ENCODE measurements around the gene ADAMTS17.

DNA sequence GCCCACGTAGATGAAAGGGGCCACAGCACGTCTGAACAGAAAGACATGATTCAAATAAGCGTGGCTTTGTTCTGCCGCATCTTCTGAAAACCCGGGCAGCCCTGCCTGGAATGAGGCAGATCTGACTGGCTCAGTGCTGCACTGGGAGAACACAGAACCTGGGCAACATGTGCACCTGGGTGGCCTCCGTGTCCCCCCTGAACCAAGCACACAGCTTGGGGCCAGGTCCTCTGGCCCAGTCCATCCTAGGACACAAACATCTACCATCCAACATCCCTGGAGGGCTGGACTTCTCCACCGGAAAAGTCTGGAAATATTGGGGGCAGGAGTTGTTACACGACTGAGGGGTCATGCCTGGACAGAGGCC lies 119.4 kb downstream of the ADAMTS17 start:
- TF ChIP-seq, protein P1, sequence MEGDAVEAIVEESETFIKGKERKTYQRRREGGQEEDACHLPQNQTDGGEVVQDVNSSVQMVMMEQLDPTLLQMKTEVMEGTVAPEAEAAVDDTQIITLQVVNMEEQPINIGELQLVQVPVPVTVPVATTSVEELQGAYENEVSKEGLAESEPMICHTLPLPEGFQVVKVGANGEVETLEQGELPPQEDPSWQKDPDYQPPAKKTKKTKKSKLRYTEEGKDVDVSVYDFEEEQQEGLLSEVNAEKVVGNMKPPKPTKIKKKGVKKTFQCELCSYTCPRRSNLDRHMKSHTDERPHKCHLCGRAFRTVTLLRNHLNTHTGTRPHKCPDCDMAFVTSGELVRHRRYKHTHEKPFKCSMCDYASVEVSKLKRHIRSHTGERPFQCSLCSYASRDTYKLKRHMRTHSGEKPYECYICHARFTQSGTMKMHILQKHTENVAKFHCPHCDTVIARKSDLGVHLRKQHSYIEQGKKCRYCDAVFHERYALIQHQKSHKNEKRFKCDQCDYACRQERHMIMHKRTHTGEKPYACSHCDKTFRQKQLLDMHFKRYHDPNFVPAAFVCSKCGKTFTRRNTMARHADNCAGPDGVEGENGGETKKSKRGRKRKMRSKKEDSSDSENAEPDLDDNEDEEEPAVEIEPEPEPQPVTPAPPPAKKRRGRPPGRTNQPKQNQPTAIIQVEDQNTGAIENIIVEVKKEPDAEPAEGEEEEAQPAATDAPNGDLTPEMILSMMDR (IDR thresholded peaks at IDR 0.05): no peak
- TF ChIP-seq POLR2AphosphoS5 (IDR thresholded peaks at IDR 0.05; ENCODE audit: low read depth, low read length): no peak
- TF ChIP-seq, protein P2, sequence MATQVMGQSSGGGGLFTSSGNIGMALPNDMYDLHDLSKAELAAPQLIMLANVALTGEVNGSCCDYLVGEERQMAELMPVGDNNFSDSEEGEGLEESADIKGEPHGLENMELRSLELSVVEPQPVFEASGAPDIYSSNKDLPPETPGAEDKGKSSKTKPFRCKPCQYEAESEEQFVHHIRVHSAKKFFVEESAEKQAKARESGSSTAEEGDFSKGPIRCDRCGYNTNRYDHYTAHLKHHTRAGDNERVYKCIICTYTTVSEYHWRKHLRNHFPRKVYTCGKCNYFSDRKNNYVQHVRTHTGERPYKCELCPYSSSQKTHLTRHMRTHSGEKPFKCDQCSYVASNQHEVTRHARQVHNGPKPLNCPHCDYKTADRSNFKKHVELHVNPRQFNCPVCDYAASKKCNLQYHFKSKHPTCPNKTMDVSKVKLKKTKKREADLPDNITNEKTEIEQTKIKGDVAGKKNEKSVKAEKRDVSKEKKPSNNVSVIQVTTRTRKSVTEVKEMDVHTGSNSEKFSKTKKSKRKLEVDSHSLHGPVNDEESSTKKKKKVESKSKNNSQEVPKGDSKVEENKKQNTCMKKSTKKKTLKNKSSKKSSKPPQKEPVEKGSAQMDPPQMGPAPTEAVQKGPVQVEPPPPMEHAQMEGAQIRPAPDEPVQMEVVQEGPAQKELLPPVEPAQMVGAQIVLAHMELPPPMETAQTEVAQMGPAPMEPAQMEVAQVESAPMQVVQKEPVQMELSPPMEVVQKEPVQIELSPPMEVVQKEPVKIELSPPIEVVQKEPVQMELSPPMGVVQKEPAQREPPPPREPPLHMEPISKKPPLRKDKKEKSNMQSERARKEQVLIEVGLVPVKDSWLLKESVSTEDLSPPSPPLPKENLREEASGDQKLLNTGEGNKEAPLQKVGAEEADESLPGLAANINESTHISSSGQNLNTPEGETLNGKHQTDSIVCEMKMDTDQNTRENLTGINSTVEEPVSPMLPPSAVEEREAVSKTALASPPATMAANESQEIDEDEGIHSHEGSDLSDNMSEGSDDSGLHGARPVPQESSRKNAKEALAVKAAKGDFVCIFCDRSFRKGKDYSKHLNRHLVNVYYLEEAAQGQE (IDR thresholded peaks at IDR 0.05; ENCODE audit: insufficient read depth in 1 of 2, low read depth in 2 of 2, low read length in 1 of 2): no peak
